Fibroblast of the aortic adventitia (primary cell): ENCODE measurements around the gene VTI1A. TPM values are rescaled to one million over a fixed set of nuclear protein-coding genes. Genes with fewer than 3 reads are reported as not detected.
"Not testable (repeated sequence)": the region's sequence is repeated elsewhere in the genome, so short reads cannot be mapped to it uniquely, and the experiment has no call there.

ENCODE experiments used
- DNase-seq: peaks from one replicate; pipeline ENCODE4 v3.0.0-alpha.2; 2010; ENCODE audit warnings: low read depth
- H3K4me3 ChIP-seq: 2 replicates; pipeline ENCODE4 v1.5.1; 2011; ENCODE audit warnings: low read depth, mild to moderate bottlenecking, control low read depth, low read length, moderate library complexity
- total RNA-seq: library from RNA; depleted of rRNA; stranded (reverse); fragments of >200 nt; gene quantifications from 2 replicates; pipeline ENCODE4 v1.2.3, GENCODE V29; 2012; ENCODE audit warnings: low replicate concordance
- TF ChIP-seq, protein P1 (sequence below): IDR thresholded peaks from 2 replicates; pipeline ENCODE4 v1.5.1; 2011; ENCODE audit warnings: mild to moderate bottlenecking, low read length, control low read depth, inconsistent platforms; ENCODE audit not compliant: insufficient read depth

Gene VTI1A
- total RNA-seq: 42.3 and 44.5 TPM in 2 replicates

DNA sequence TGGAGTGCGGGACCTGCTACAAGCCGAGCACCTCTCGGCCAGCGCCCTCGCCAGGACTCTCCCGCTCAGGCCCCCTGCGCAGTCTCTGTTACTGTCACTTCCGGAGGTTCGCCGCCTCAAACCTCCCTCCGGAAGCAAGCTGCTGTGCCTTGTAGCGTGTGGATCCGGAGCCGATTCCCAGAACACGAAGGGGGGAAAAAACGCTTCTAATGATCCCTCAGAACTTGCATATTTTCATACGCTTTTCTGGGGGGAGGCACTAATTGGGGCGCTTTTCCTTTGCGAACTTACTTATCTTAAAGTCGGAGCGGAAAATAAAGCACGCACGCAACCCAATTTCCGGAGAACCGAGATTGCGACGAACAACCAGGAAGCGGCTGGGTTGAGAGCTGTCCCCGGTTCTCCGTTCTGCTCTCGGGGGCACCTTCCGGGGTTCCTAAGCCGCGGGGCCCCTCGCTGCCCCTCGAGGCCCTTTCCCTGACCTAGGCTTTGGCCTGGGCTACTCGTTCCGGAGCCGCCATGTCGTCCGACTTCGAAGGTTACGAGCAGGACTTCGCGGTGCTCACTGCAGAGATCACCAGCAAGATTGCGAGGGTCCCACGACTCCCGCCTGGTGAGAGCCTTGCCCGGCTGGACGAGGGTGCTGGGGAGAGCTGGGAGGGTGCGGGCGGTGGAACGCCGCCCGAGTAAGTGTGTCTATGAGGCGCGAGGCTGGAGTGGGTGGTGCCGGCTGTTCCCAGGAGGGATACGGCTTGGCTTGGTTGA, at the start of gene VTI1A, which contains the start of gene ZDHHC6:
Gene VTI1A (plus strand): TSS at position 361 of the 765 bp plus-strand sequence. CDS start 159 bp downstream, at position 520.
Gene ZDHHC6 (minus strand): TSS at position 60 of the 765 bp plus-strand sequence. CDS start 1,478 bp downstream, outside the sequence.
- peak within 1 kb of the TSS; percentile 99 for H3K4me3 ChIP-seq
- TF ChIP-seq, protein P1, sequence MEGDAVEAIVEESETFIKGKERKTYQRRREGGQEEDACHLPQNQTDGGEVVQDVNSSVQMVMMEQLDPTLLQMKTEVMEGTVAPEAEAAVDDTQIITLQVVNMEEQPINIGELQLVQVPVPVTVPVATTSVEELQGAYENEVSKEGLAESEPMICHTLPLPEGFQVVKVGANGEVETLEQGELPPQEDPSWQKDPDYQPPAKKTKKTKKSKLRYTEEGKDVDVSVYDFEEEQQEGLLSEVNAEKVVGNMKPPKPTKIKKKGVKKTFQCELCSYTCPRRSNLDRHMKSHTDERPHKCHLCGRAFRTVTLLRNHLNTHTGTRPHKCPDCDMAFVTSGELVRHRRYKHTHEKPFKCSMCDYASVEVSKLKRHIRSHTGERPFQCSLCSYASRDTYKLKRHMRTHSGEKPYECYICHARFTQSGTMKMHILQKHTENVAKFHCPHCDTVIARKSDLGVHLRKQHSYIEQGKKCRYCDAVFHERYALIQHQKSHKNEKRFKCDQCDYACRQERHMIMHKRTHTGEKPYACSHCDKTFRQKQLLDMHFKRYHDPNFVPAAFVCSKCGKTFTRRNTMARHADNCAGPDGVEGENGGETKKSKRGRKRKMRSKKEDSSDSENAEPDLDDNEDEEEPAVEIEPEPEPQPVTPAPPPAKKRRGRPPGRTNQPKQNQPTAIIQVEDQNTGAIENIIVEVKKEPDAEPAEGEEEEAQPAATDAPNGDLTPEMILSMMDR: peak; percentile 33
- peak; percentile 88 for DNase-seq

DNA sequence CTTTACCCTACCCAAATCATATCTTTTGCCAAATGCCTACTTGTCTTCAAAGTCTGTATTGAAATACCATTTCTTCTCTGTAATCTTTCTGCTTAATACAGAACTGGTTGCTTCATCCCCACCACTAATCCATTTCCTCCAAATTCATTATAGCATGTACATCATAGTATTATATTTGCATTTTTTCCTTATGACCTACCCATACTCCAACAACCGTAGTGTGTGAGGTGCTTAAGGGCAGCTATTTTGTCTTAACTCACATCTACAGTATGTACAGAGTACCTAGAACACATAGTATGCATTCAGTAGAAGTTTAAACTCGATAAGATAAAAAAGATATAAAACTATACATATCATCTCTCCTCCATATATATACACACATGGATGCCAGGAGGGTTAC, 49.4 kb upstream of the VTI1A start:
- no peak overlapping the region for H3K4me3 ChIP-seq
- TF ChIP-seq, protein P1: no peak
- DNase-seq: no peak

DNA sequence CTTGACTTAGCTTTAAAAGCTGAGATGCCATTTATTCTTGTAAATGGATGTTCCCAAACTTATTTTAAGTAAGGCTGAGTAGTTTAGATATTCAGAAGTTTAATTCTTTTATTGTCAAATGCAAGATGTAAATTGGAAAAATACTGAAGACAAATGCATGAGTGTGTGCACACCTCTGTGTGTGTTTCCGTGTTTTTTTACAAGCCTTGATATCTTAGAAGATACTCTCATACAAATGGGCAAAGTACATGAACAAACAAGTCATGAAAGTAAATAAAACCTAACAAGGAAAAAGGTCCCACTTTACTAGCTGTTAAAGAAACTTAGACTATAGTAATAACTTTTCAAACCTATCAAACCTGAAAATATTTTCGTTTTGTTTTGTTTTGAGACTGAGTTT, 44.1 kb upstream of the VTI1A start:
- no peak for DNase-seq
- TF ChIP-seq, protein P1: no peak
- H3K4me3 ChIP-seq: no peak overlapping the region

DNA sequence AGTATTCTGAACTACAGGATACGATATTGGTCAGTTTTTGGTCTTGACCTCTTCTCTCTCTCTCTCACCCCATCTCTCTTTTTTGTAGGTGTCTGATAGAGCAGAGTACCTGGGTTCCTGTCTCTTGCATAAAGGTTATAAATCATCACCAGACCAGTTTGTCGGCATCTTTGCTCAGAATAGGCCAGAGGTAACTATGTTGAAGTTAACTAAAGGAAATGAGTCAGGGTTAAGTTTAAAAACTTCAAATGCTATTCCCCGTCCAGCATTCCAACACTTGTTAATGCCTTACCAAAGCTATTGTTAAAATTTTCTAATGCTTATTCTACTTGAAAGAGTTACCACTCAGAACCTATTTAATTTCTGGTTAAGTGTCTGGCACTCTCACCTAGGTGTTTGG, 42.4 kb upstream of the VTI1A start:
- H3K4me3 ChIP-seq: no peak overlapping the region
- DNase-seq: peak; percentile 10
- TF ChIP-seq, protein P1: no peak

DNA sequence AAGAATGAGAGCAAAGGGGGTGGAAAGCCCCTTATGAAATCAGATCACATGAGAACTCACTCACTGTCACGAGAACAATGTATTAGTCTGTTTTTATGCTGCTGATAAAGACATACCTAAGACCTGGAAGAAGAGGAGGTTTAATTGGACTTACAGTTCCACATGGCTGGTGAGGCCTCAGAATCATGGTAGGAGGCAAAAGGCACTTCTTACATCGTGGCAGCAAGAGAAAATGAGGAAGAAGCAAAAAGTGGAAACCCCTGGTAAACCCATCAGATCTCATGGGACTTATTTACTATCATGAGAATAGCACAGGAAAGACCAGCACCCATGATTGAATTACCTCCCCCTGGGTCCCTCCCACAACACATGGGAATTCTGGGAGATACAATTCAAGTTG, 40.2 kb upstream of the VTI1A start:
- not testable (repeated sequence) for DNase-seq, H3K4me3 ChIP-seq

DNA sequence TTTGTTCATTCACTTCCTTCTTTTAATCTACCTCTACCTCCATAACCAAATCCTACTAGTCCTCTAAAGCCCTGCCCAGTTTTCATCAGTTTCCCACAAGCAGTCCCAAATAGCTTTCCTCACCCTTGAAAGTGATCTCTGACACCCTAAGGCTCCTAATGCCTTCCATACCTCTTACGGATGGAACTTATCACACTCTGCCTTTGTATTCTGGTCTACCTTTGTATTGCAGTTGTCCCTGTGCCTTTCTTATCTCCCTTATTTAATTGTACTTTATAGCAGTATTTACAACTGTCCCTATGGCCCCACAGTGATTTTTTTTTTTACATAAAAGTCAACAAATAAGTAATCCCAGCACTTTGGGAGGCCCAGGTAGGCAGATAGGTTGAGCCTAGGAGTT, 39.3 kb upstream of the VTI1A start:
- TF ChIP-seq, protein P1: no peak
- H3K4me3 ChIP-seq: no peak overlapping the region
- no peak for DNase-seq

DNA sequence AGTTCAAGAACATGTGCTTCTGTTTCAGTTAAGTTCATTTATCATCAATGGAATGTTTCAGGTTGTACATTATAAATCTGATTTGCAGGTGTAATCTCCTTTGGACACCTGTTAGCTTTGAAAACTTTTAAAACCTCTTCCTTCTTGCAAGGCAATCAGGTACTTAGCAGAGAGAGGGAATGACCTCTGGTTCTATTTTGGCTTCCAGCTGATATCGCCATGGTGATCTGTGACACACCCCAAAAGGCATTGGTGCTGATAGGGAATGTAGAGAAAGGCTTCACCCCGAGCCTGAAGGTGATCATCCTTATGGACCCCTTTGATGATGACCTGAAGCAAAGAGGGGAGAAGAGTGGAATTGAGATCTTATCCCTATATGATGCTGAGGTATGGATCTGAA, 37.7 kb upstream of the VTI1A start:
- H3K4me3 ChIP-seq: no peak overlapping the region
- DNase-seq: no peak
- TF ChIP-seq, protein P1: no peak
